Osteoblast (primary cell): ENCODE results near the gene GYG2. TPM values are rescaled to one million over a fixed set of nuclear protein-coding genes. Genes with fewer than 3 reads are reported as not detected.

Experiments used
- DNase-seq: peaks from one replicate; pipeline ENCODE4 v3.0.0; 2011; ENCODE audit warnings: low spot score, mixed read lengths; ENCODE audit not compliant: insufficient read length; ENCODE audit errors: missing footprints
- H2AFZ ChIP-seq: 2 replicates; pipeline ENCODE4 v1.6.0; 2011; ENCODE audit warnings: mild to moderate bottlenecking, low read length
- H3K27ac ChIP-seq: 2 replicates; pipeline ENCODE4 v1.5.1; 2011; ENCODE audit warnings: mild to moderate bottlenecking, low read depth, low read length, moderate library complexity
- H3K27me3 ChIP-seq: 2 replicates; pipeline ENCODE4 v1.6.0; 2012; ENCODE audit warnings: mild to moderate bottlenecking, control low read depth, inconsistent platforms, low read length, moderate library complexity; ENCODE audit not compliant: insufficient read depth
- H3K36me3 ChIP-seq: 2 replicates; pipeline ENCODE4 v1.5.1; 2011; ENCODE audit warnings: mild to moderate bottlenecking, low read length, control low read depth, moderate library complexity; ENCODE audit not compliant: insufficient read depth
- H3K4me1 ChIP-seq: 2 replicates; pipeline ENCODE4 v1.5.1; 2011; ENCODE audit warnings: mild to moderate bottlenecking, low read length, control low read depth, moderate library complexity; ENCODE audit not compliant: insufficient read depth
- H3K4me2 ChIP-seq: 2 replicates; pipeline ENCODE4 v1.6.0; 2011; ENCODE audit warnings: mild to moderate bottlenecking, low read length; ENCODE audit not compliant: insufficient read depth
- H3K4me3 ChIP-seq: fragments of 200-600 bp; sonication (generic); 3 replicates; pipeline ENCODE4 v1.5.1; 2012; ENCODE audit warnings: mild to moderate bottlenecking, low read length, inconsistent platforms; ENCODE audit not compliant: insufficient read depth
- H3K79me2 ChIP-seq: 2 replicates; pipeline ENCODE4 v1.6.0; 2012; ENCODE audit warnings: mild to moderate bottlenecking, low read length, control low read depth, inconsistent platforms; ENCODE audit not compliant: insufficient read depth
- H3K9me3 ChIP-seq: 2 replicates; pipeline ENCODE4 v1.5.1; 2011; ENCODE audit warnings: low read depth, low read length, control low read depth
- H4K20me1 ChIP-seq: 2 replicates; pipeline ENCODE4 v1.6.0; 2012; ENCODE audit warnings: mild to moderate bottlenecking, low read length, control low read depth; ENCODE audit not compliant: insufficient read depth
- CTCF ChIP-seq: IDR thresholded peaks from 2 replicates; pipeline ENCODE4 v1.5.1; 2011; ENCODE audit warnings: mild to moderate bottlenecking, low read depth, low read length, moderate library complexity; ENCODE audit errors: extremely low read depth
- total RNA-seq: library from RNA; depleted of rRNA; stranded (reverse); fragments of >200 nt; gene quantifications from 2 replicates; pipeline ENCODE4 v1.2.3, GENCODE V29; 2012

GYG2 gene
- total RNA-seq, 1 donor = 6.2 TPM

- Histone ChIP-seq H4K20me1 (no peaks in the 10 kb centered on the region), H3K79me2 (no peaks in the 10 kb centered on the region), H3K36me3 (no peaks in the 10 kb centered on the region), H3K27me3 (peaks cover 28% of the 10 kb centered on the region), H3K4me1 (no peaks in the 10 kb centered on the region), H2AFZ (no peak overlapping the region), H3K4me2 (peak overlapping the region; percentile 51), H3K9me3 (no peaks in the 10 kb centered on the region), H3K4me3 (peak overlapping the region; percentile 58), H3K27ac (no peak overlapping the region)
- no peak for TF ChIP-seq CTCF
- peak; percentile 53 for DNase-seq
These were observed 255 bp downstream of the GYG2 start for GRCh38 chrX:2828959-2829411.

GRCh38 chrX:2829469-2830246 is 928 bp downstream of the GYG2 start:
- H3K4me2 ChIP-seq = peak overlapping the region; percentile 51
- no peak for TF ChIP-seq CTCF
- H3K4me3 ChIP-seq = peak overlapping the region; percentile 58
- peak; percentile 42 for DNase-seq
- no peaks in the 10 kb centered on the region for H3K36me3 ChIP-seq
- no peak overlapping the region for H3K27ac ChIP-seq
- no peaks in the 10 kb centered on the region for H3K4me1 ChIP-seq
- H4K20me1 ChIP-seq = no peaks in the 10 kb centered on the region
- H3K27me3 ChIP-seq = peaks cover 28% of the 10 kb centered on the region
- H3K79me2 ChIP-seq = no peaks in the 10 kb centered on the region
- H3K9me3 ChIP-seq = no peaks in the 10 kb centered on the region
- no peak overlapping the region for H2AFZ ChIP-seq

GRCh38 chrX:2831471-2832228 is 2.9 kb downstream of the GYG2 start:
- Histone ChIP-seq H3K27me3 (peaks cover 28% of the 10 kb centered on the region), H3K4me3 (no peak overlapping the region), H3K27ac (no peak overlapping the region), H2AFZ (no peak overlapping the region), H3K36me3 (no peaks in the 10 kb centered on the region), H3K4me2 (no peak overlapping the region), H3K4me1 (no peaks in the 10 kb centered on the region), H3K79me2 (no peaks in the 10 kb centered on the region), H3K9me3 (no peaks in the 10 kb centered on the region), H4K20me1 (no peaks in the 10 kb centered on the region)
- no peak for DNase-seq
- no peak for TF ChIP-seq CTCF

- Histone ChIP-seq H3K27ac (no peak overlapping the region), H3K4me1 (no peaks in the 10 kb centered on the region), H2AFZ (no peak overlapping the region), H3K9me3 (no peaks in the 10 kb centered on the region), H3K27me3 (no peaks in the 10 kb centered on the region), H3K36me3 (no peaks in the 10 kb centered on the region), H3K79me2 (no peaks in the 10 kb centered on the region), H3K4me2 (no peak overlapping the region), H3K4me3 (no peak overlapping the region), H4K20me1 (no peaks in the 10 kb centered on the region)
- no peak for DNase-seq
- no peak for TF ChIP-seq CTCF
These were observed 9.2 kb downstream of the GYG2 start for GRCh38 chrX:2837961-2838360.
